NCI-H2107 treated with DMSO at 0.1 percent for 48 hours (cell line): ENCODE data around the gene OR2A42.
"Not testable (repeated sequence)": the region's sequence is repeated elsewhere in the genome, so short reads cannot be mapped to it uniquely, and the experiment has no call there.

Experiments
- DNase-seq: peaks from one replicate; lab custom pipeline; 2025; ENCODE audit not compliant: unreplicated experiment; lab: John Stamatoyannopoulos, UW

OR2A42 gene

GRCh38 chr7:144239365-144239764 lies at the start of gene OR2A42:
TSS of gene OR2A42 (minus strand) at chr7:144239605. CDS start at chr7:144232843, 6,762 bp downstream.
- DNase-seq: not testable (repeated sequence)

- not testable (repeated sequence) for DNase-seq
Observed at GRCh38 chr7:144287171-144287784, 47.9 kb upstream of the OR2A42 start.

GRCh38 chr7:144283716-144284115 lies 44.3 kb upstream of the OR2A42 start:
- not testable (repeated sequence) for DNase-seq

- not testable (repeated sequence) for DNase-seq
Observed at GRCh38 chr7:144282490-144282889, 43.1 kb upstream of the OR2A42 start.

- not testable (repeated sequence) for DNase-seq
Observed at GRCh38 chr7:144281981-144282380, 42.6 kb upstream of the OR2A42 start.

GRCh38 chr7:144280010-144280409 lies 40.6 kb upstream of the OR2A42 start:
- not testable (repeated sequence) for DNase-seq

- not testable (repeated sequence) for DNase-seq
Observed at GRCh38 chr7:144275281-144275680, 35.9 kb upstream of the OR2A42 start.

- DNase-seq: not testable (repeated sequence)
Observed at GRCh38 chr7:144269188-144269587, 29.8 kb upstream of the OR2A42 start, which contains the start of gene CTAGE8. TSS of gene CTAGE8 (minus strand) at chr7:144269288. CDS start at chr7:144269250, 38 bp downstream.

- not testable (repeated sequence) for DNase-seq
Observed at GRCh38 chr7:144264692-144265091, 25.3 kb upstream of the OR2A42 start, which contains the start of gene OR2A7. TSS of gene OR2A7 (minus strand) at chr7:144264792. CDS start at chr7:144259628, 5,164 bp downstream.

GRCh38 chr7:144262128-144262527 lies 22.7 kb upstream of the OR2A42 start:
- DNase-seq: not testable (repeated sequence)

- DNase-seq: not testable (repeated sequence)
Observed at GRCh38 chr7:144259067-144259466, 19.7 kb upstream of the OR2A42 start.

GRCh38 chr7:144256112-144256511 lies 16.7 kb upstream of the OR2A42 start:
- DNase-seq: no peak

GRCh38 chr7:144255471-144255897 lies 16.1 kb upstream of the OR2A42 start:
- DNase-seq: no peak

- not testable (repeated sequence) for DNase-seq
Observed at GRCh38 chr7:144252307-144252706, 12.9 kb upstream of the OR2A42 start.

- not testable (repeated sequence) for DNase-seq
Observed at GRCh38 chr7:144247674-144248330, 8.4 kb upstream of the OR2A42 start.

GRCh38 chr7:144246967-144247366 lies 7.6 kb upstream of the OR2A42 start:
- not testable (repeated sequence) for DNase-seq

GRCh38 chr7:144245372-144245771 lies 6.0 kb upstream of the OR2A42 start:
- not testable (repeated sequence) for DNase-seq

GRCh38 chr7:144238530-144239082 lies 799 bp downstream of the OR2A42 start:
- DNase-seq: not testable (repeated sequence)

GRCh38 chr7:144233039-144233438 lies 6.4 kb downstream of the OR2A42 start:
- not testable (repeated sequence) for DNase-seq

GRCh38 chr7:144231027-144231426 lies 8.4 kb downstream of the OR2A42 start:
- not testable (repeated sequence) for DNase-seq

- not testable (repeated sequence) for DNase-seq
Observed at GRCh38 chr7:144228810-144229209, 10.6 kb downstream of the OR2A42 start.

GRCh38 chr7:144226866-144227265 lies 12.5 kb downstream of the OR2A42 start:
- DNase-seq: not testable (repeated sequence)
